ENCODE results near the gene SCEL. TPM values are rescaled to one million over a fixed set of nuclear protein-coding genes. Genes with fewer than 3 reads are reported as not detected.
"Not testable (repeated sequence)": the region's sequence is repeated elsewhere in the genome, so short reads cannot be mapped to it uniquely, and the experiment has no call there.

SCEL gene
- total and polyA plus RNA-seq, 5 donors = 0.05 TPM; not detected in 4

DNA sequence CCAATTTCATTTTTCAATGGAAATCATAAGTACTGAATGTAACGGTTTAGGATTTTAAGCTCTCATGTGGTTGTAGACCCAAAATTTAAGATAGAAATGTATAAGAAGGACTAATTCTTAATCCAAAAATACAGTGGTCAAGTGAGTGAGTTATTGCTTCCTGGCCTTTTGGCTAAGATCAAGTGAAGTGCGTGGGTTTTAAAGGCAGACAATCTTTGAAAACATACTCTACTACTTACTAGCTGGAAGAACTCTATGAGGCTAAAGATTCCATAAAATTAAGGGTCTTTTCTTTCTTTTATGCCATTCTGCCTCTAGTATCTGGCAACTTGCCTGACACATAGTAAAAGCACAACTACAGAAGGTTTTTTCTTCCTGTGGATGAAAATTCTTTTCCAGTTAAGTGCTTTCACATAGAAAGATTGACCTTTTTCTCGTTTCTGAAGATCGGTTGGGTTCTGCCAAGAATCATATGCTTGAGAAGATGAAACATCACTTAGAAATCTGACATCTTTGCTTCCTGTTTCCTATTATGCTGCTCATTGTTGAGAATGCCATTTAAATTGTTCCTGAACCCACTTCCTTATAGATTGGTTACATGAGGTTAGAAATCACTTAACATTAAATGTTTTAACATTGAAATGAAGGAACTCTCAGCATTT, 26.4 kb upstream of the SCEL start:
- Histone ChIP-seq H3K4me3 (ENCODE audit: low read length) (no peak overlapping the region), H3K9me3 (ENCODE audit: control insufficient read depth, low read length) (no peaks in the 10 kb centered on the region), H3K27me3 (ENCODE audit: control insufficient read depth, insufficient read depth) (no peaks in the 10 kb centered on the region), H3K4me1 (ENCODE audit: control insufficient read depth, insufficient read depth, low read length) (no peaks in the 10 kb centered on the region), H3K27ac (ENCODE audit: low read length) (no peak overlapping the region)
- no peak for DNase-seq
- 36% methylated on average over 4 of the region's 4 CpGs for WGBS
- intact Hi-C loops (cut with DNase I) = no loop called here
- ATAC-seq = peak in 1 of 2 donors; percentile 37

GRCh38 chr13:77510156-77510555, 25.4 kb upstream of the SCEL start:
- ATAC-seq (no peak), DNase-seq (no peak)
- no peak overlapping the region for H3K27ac ChIP-seq (ENCODE audit: low read length)
- 93% methylated on average over 3 of the region's 3 CpGs for WGBS
- no peak overlapping the region for H3K4me3 ChIP-seq (ENCODE audit: low read length)
- no peaks in the 10 kb centered on the region for H3K27me3 ChIP-seq (ENCODE audit: control insufficient read depth, insufficient read depth)
- no peaks in the 10 kb centered on the region for H3K4me1 ChIP-seq (ENCODE audit: control insufficient read depth, insufficient read depth, low read length)
- H3K9me3 ChIP-seq (ENCODE audit: control insufficient read depth, low read length) = no peaks in the 10 kb centered on the region
- intact Hi-C loops (cut with DNase I) = no loop called here

DNA sequence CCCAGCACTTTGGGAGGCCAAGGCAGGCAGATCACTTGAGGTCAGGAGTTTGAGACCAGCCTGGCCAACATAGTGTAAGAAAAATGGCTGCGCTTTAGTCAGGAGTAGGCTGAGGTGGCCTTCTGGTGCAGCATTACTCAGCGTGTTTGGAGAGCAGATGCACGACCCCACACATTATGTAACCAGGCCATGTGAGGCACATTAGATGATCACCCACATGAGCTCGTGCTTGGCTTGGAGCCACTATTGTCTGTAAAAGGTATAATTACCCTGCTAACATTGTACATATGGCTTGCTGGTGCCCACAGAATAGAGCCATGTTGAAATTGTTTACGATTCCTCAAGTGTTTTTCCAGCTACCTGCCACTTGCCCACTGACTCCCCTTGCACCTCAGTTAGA, 24.0 kb upstream of the SCEL start:
- ATAC-seq (no peak), DNase-seq (no peak)
- H3K27me3 ChIP-seq (ENCODE audit: control insufficient read depth, insufficient read depth) = no peaks in the 10 kb centered on the region
- H3K27ac ChIP-seq (ENCODE audit: low read length) = no peak overlapping the region
- no peaks in the 10 kb centered on the region for H3K4me1 ChIP-seq (ENCODE audit: control insufficient read depth, insufficient read depth, low read length)
- no peaks in the 10 kb centered on the region for H3K9me3 ChIP-seq (ENCODE audit: control insufficient read depth, low read length)
- no peak overlapping the region for H3K4me3 ChIP-seq (ENCODE audit: low read length)
- 74% methylated on average over 5 of the region's 5 CpGs for WGBS
- intact Hi-C loops (cut with DNase I) = no loop called here

GRCh38 chr13:77513719-77514335, 21.7 kb upstream of the SCEL start:
- no peaks in the 10 kb centered on the region for H3K27me3 ChIP-seq (ENCODE audit: control insufficient read depth, insufficient read depth)
- H3K27ac ChIP-seq (ENCODE audit: low read length) = no peak overlapping the region
- intact Hi-C loops (cut with DNase I) = no loop called here
- H3K4me3 ChIP-seq (ENCODE audit: low read length) = no peak overlapping the region
- H3K9me3 ChIP-seq (ENCODE audit: control insufficient read depth, low read length) = no peaks in the 10 kb centered on the region
- DNase-seq (no peak), ATAC-seq (no peak)
- 64% methylated on average over 2 of the region's 2 CpGs for WGBS
- no peaks in the 10 kb centered on the region for H3K4me1 ChIP-seq (ENCODE audit: control insufficient read depth, insufficient read depth, low read length)

- Histone ChIP-seq H3K27ac (ENCODE audit: low read length) (no peak overlapping the region), H3K9me3 (ENCODE audit: control insufficient read depth, low read length) (no peaks in the 10 kb centered on the region), H3K4me3 (ENCODE audit: low read length) (no peak overlapping the region), H3K4me1 (ENCODE audit: control insufficient read depth, insufficient read depth, low read length) (no peaks in the 10 kb centered on the region), H3K27me3 (ENCODE audit: control insufficient read depth, insufficient read depth) (no peaks in the 10 kb centered on the region)
- intact Hi-C loops (cut with DNase I) = no loop called here
- WGBS = 84% methylated on average over 1 of the region's 1 CpG
- no peak for ATAC-seq
- DNase-seq = no peak
Observed at GRCh38 chr13:77514336-77514726, 21.2 kb upstream of the SCEL start.

DNA sequence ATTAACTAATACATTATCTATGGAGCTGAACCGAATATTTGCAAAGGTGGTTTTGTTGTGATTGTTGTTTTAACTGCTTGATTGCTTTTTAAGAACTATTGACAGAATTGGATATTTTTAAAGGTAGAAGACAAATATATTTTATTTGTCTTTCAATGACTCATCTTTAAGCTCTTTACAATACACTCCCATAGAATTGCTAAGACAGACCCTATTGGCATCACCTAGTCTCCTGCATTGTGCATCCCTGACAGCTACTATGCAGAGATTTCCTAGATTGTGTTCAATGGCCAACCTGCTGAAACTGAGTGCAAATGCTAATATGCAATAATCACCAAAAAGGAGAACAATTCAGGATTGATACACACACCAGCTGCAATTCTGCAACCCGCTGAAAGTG, 19.7 kb upstream of the SCEL start:
- H3K4me3 ChIP-seq (ENCODE audit: low read length) = no peak overlapping the region
- ATAC-seq (no peak), DNase-seq (no peak)
- H3K27ac ChIP-seq (ENCODE audit: low read length) = no peak overlapping the region
- intact Hi-C loops (cut with DNase I) = no loop called here
- no peaks in the 10 kb centered on the region for H3K27me3 ChIP-seq (ENCODE audit: control insufficient read depth, insufficient read depth)
- H3K4me1 ChIP-seq (ENCODE audit: control insufficient read depth, insufficient read depth, low read length) = no peaks in the 10 kb centered on the region
- no peaks in the 10 kb centered on the region for H3K9me3 ChIP-seq (ENCODE audit: control insufficient read depth, low read length)
- 86% methylated on average over 2 of the region's 2 CpGs for WGBS

DNA sequence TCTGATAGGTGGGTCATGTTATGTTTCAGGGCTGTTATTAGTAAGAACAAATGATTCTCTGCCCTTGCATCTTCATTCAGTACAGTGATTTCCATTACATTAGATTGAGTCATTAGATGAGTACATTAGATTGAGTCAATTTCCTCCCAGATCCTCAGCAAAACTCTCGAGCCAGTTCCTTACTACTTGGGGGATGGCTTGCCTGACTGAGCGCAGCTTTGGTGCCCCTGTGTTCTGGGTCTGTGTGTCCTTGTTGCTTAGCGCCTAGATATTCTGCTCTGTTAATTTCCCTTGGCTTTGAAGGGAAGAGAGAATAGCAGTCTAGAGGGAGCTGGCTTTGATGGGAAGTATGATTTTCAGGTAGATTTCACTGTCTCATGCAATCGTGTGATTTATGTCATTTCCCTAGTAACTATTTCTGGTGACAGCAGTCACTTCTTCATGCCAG, 19.1 kb upstream of the SCEL start:
- no peak for ATAC-seq
- Histone ChIP-seq H3K4me3 (ENCODE audit: low read length) (no peak overlapping the region), H3K4me1 (ENCODE audit: control insufficient read depth, insufficient read depth, low read length) (no peaks in the 10 kb centered on the region), H3K27me3 (ENCODE audit: control insufficient read depth, insufficient read depth) (no peaks in the 10 kb centered on the region), H3K9me3 (ENCODE audit: control insufficient read depth, low read length) (no peaks in the 10 kb centered on the region), H3K27ac (ENCODE audit: low read length) (no peak overlapping the region)
- intact Hi-C loops (cut with DNase I) = no loop called here
- 64% methylated on average over 4 of the region's 4 CpGs for WGBS
- no peak for DNase-seq

GRCh38 chr13:77518266-77518665, 17.2 kb upstream of the SCEL start:
- no peak for DNase-seq
- H3K27me3 ChIP-seq (ENCODE audit: control insufficient read depth, insufficient read depth) = no peaks in the 10 kb centered on the region
- ATAC-seq = no peak
- no peaks in the 10 kb centered on the region for H3K4me1 ChIP-seq (ENCODE audit: control insufficient read depth, insufficient read depth, low read length)
- H3K4me3 ChIP-seq (ENCODE audit: low read length) = no peak overlapping the region
- intact Hi-C loops (cut with DNase I) = no loop called here
- H3K27ac ChIP-seq (ENCODE audit: low read length) = no peak overlapping the region
- no peaks in the 10 kb centered on the region for H3K9me3 ChIP-seq (ENCODE audit: control insufficient read depth, low read length)

- H3K4me3 ChIP-seq (ENCODE audit: low read length); ATAC-seq; H3K9me3 ChIP-seq (ENCODE audit: control insufficient read depth, low read length); DNase-seq; H3K27me3 ChIP-seq (ENCODE audit: control insufficient read depth, insufficient read depth); intact Hi-C loops (cut with DNase I); H3K27ac ChIP-seq (ENCODE audit: low read length); H3K4me1 ChIP-seq (ENCODE audit: control insufficient read depth, insufficient read depth, low read length): not testable (repeated sequence)
- WGBS = 98% methylated on average over 1 of the region's 1 CpG
Observed at GRCh38 chr13:77519396-77519795, 16.1 kb upstream of the SCEL start.

DNA sequence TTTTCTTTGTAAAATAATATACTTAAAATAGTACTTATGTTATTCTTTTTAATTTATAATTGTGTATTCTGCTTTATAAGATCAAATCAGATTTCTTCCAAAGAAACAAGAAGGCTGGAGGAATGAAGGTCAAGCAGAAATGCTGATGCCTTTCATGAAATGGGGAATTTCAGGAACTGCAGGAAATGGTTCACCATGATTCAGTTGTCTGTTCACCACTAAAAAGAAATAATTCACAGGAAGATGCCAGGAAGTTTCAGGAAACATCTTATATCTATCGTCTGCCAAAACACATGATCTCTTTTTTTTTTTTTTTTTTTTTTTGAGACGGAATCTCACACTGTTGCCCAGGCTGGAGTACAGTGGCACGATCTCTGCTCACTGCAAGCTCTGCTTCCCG, 15.7 kb upstream of the SCEL start:
- Histone ChIP-seq H3K4me1 (ENCODE audit: control insufficient read depth, insufficient read depth, low read length) (no peaks in the 10 kb centered on the region), H3K9me3 (ENCODE audit: control insufficient read depth, low read length) (no peaks in the 10 kb centered on the region), H3K27me3 (ENCODE audit: control insufficient read depth, insufficient read depth) (peaks cover 4% of the 10 kb centered on the region), H3K4me3 (ENCODE audit: low read length) (no peak overlapping the region), H3K27ac (ENCODE audit: low read length) (no peak overlapping the region)
- 72% methylated on average over 4 of the region's 4 CpGs for WGBS
- DNase-seq = no peak
- no peak for ATAC-seq
- intact Hi-C loops (cut with DNase I) = no loop called here

DNA sequence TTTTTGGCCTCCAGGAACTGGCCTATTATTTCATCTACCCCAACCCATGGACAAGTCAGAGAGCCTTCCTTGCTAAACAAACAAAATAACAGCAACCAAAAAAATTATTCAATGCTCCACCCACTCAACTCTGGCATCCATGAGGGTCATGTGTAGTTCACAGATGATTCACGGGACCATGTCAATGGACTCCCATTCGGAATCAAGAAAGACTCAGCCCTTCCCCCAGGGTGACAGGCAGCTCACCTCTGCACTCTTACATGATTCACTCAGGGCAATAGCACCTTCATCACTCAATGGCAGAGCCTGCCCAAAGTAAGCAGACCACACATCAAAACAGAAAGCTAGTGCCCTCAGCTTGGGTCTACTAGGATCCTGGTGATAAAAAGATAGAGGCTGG, 14.3 kb upstream of the SCEL start:
- Histone ChIP-seq H3K9me3 (ENCODE audit: control insufficient read depth, low read length) (no peaks in the 10 kb centered on the region), H3K27ac (ENCODE audit: low read length) (no peak overlapping the region), H3K27me3 (ENCODE audit: control insufficient read depth, insufficient read depth) (peaks cover 4% of the 10 kb centered on the region), H3K4me3 (ENCODE audit: low read length) (no peak overlapping the region), H3K4me1 (ENCODE audit: control insufficient read depth, insufficient read depth, low read length) (no peaks in the 10 kb centered on the region)
- no peak for ATAC-seq
- no peak for DNase-seq
- 83% methylated on average over 2 of the region's 2 CpGs for WGBS
- intact Hi-C loops (cut with DNase I) = no loop called here

Measured in right cardiac atrium (tissue), 5 donors.